Suppressor macrophage (primary cell): ENCODE measurements around the gene LARP1.
A peak's percentile ranks its signal among the peaks of the same experiment; 100 is the strongest.
"Not testable (repeated sequence)": the region's sequence is repeated elsewhere in the genome, so short reads cannot be mapped to it uniquely, and the experiment has no call there.

Source experiments
- DNase-seq, 4 experiments: peaks; one replicate each; pipeline ENCODE4 v3.0.0-alpha.2; 2020 to 2022

Gene LARP1

GRCh38 chr5:154829589-154830218 is 74.5 kb downstream of the LARP1 start:
- DNase-seq: no peak

- DNase-seq: no peak
Measured at GRCh38 chr5:154830219-154830595, 75.0 kb downstream of the LARP1 start.

- no peak for DNase-seq
Measured at GRCh38 chr5:154830596-154830995, 75.4 kb downstream of the LARP1 start.

- no peak for DNase-seq
Measured at GRCh38 chr5:154831451-154831850, 76.3 kb downstream of the LARP1 start.

- DNase-seq: not testable (repeated sequence)
Measured at GRCh38 chr5:154832804-154833203, 77.6 kb downstream of the LARP1 start.

- DNase-seq: no peak
Measured at GRCh38 chr5:154834053-154834452, 78.9 kb downstream of the LARP1 start.

GRCh38 chr5:154835701-154836052 is 80.5 kb downstream of the LARP1 start:
- DNase-seq: not testable (repeated sequence)

- no peak for DNase-seq
Measured at GRCh38 chr5:154836225-154836624, 81.0 kb downstream of the LARP1 start.

GRCh38 chr5:154837009-154837901 is 82.1 kb downstream of the LARP1 start:
- no peak for DNase-seq

GRCh38 chr5:154840435-154841272 is 85.5 kb downstream of the LARP1 start:
- no peak for DNase-seq

GRCh38 chr5:154841273-154841661 is 86.1 kb downstream of the LARP1 start:
- DNase-seq: no peak

GRCh38 chr5:154842689-154843530 is 87.7 kb downstream of the LARP1 start:
- DNase-seq: no peak

GRCh38 chr5:154844809-154845208 is 89.6 kb downstream of the LARP1 start:
- no peak for DNase-seq

GRCh38 chr5:154849264-154849785 is 94.1 kb downstream of the LARP1 start:
- no peak for DNase-seq

- DNase-seq: peak; percentile 60 to 89 (median 70)
Measured at GRCh38 chr5:154849791-154850201, 94.6 kb downstream of the LARP1 start.

GRCh38 chr5:154850255-154851062 is 95.3 kb downstream of the LARP1 start, which contains the start of gene FAXDC2:
Gene FAXDC2 (minus strand): TSS chr5:154850603. CDS start chr5:154838178, 12,425 bp downstream.
- peak; percentile 84 to 94 (median 92) for DNase-seq

- DNase-seq: no peak
Measured at GRCh38 chr5:154851351-154851750, 96.2 kb downstream of the LARP1 start.

GRCh38 chr5:154857530-154858296 is 102.5 kb downstream of the LARP1 start:
- peak; percentile 92 to 95 (median 94) for DNase-seq

- DNase-seq: peak; percentile 99 to 100 (median 99)
Measured at GRCh38 chr5:154858297-154858971, 103.3 kb downstream of the LARP1 start, which contains the start of gene CNOT8. Gene CNOT8 (plus strand): TSS chr5:154858627. CDS start chr5:154863279, 4,652 bp downstream.
